ENCODE results near the gene ARMC9. TPM values are rescaled to one million over a fixed set of nuclear protein-coding genes. Genes with fewer than 3 reads are reported as not detected.

ARMC9 gene
- total RNA-seq, 1 donor from 2014 or later: 40.8 TPM

GRCh38 chr2:231161877-231162329 is 36.5 kb upstream of the ARMC9 start:
- Mint-ChIP-seq H3K27me3 (no peaks in the 10 kb centered on the region), H3K36me3 (ENCODE audit: insufficient read depth) (peaks cover 23% of the 10 kb centered on the region), H3K9me3 (ENCODE audit: low read depth) (no peaks in the 10 kb centered on the region), H3K4me3 (ENCODE audit: low read depth) (no peak overlapping the region), H3K4me1 (ENCODE audit: low read depth) (no peaks in the 10 kb centered on the region), H3K27ac (no peak overlapping the region)
- no peak for DNase-seq (ENCODE audit: low spot score, unreplicated experiment)
- TF ChIP-seq CTCF (IDR thresholded peaks at IDR 0.05; ENCODE audit: unreplicated experiment): no peak

GRCh38 chr2:231163011-231163410 is 35.4 kb upstream of the ARMC9 start:
- Mint-ChIP-seq H3K36me3 (ENCODE audit: insufficient read depth) (peaks cover 29% of the 10 kb centered on the region), H3K27me3 (no peaks in the 10 kb centered on the region), H3K9me3 (ENCODE audit: low read depth) (no peaks in the 10 kb centered on the region), H3K4me3 (ENCODE audit: low read depth) (no peak overlapping the region), H3K27ac (no peak overlapping the region), H3K4me1 (ENCODE audit: low read depth) (no peaks in the 10 kb centered on the region)
- no peak for DNase-seq (ENCODE audit: low spot score, unreplicated experiment)
- no peak for TF ChIP-seq CTCF (IDR thresholded peaks at IDR 0.05; ENCODE audit: unreplicated experiment)

- Mint-ChIP-seq H3K4me3 (ENCODE audit: low read depth) (no peak overlapping the region), H3K27ac (no peak overlapping the region), H3K27me3 (no peaks in the 10 kb centered on the region), H3K4me1 (ENCODE audit: low read depth) (no peaks in the 10 kb centered on the region), H3K36me3 (ENCODE audit: insufficient read depth) (peaks cover 30% of the 10 kb centered on the region), H3K9me3 (ENCODE audit: low read depth) (no peaks in the 10 kb centered on the region)
- no peak for DNase-seq (ENCODE audit: low spot score, unreplicated experiment)
- no peak for TF ChIP-seq CTCF (IDR thresholded peaks at IDR 0.05; ENCODE audit: unreplicated experiment)
Observed at GRCh38 chr2:231163414-231164095, 34.9 kb upstream of the ARMC9 start.

DNA sequence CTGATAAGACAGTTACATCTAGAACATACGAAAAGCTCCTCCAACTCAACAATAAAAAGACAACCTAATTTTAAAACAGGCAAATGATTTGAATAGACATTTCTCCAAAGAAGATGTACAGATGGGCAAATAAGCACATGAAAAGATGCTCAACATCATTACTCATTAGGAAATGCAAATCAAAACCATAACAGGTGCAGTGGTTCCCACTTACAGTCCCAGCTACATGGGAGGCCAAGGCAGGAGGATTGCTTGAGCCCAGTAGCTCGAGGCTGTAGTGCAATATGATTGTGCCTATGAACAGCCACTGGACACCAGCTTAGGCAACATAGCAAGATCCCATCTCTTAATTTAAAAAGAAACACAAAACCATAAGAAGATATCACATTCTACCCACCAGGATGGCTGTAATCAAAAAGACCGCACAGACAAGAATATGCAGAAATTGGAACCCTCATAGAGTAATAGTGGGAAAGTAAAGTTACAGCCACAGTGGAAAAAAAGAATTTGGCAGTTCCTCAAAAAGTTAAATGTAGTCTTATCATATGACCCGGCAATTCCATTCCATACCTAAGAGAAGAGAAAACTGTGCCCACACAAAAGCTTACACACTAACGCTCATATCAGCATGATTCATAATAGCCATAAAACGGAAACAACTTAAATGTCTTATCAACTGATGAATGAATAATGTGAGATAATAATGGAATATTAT is 30.5 kb upstream of the ARMC9 start:
- Mint-ChIP-seq H3K4me1 (ENCODE audit: low read depth) (no peaks in the 10 kb centered on the region), H3K27ac (no peak overlapping the region), H3K9me3 (ENCODE audit: low read depth) (no peaks in the 10 kb centered on the region), H3K27me3 (no peaks in the 10 kb centered on the region), H3K4me3 (ENCODE audit: low read depth) (no peak overlapping the region), H3K36me3 (ENCODE audit: insufficient read depth) (peaks cover 39% of the 10 kb centered on the region)
- no peak for TF ChIP-seq CTCF (IDR thresholded peaks at IDR 0.05; ENCODE audit: unreplicated experiment)
- no peak for DNase-seq (ENCODE audit: low spot score, unreplicated experiment)

DNA sequence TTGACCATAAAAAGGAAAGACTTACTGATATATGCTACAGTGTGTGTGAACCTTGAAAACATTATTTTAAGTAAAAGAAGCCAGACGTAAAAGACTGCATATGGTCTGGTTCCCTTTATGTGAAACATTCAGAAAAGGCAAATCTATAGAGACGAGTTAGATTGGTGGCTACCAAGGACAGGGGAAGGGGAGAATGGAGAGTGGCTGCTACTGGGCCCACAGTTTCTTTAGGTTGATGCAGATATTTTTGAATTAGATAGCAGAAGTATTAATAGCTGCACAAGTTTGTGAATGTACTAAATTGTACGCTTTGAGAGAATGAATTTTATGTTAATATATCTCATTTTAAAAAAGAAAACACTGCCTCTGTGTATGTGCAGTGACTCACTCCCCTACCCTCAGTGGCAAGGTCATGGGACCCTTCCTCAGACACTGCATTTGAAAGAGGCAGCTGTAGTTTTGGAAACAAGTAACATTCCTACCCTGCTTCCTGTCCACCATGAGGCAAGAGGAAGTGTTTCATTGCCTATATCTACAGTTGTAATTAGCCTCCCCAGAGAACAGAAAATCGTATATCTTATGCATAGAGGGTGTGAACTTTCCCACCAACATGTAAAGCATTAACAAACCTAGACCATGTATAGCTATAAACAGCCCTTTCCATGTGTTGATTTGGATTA is 29.8 kb upstream of the ARMC9 start:
- H3K36me3 Mint-ChIP-seq (ENCODE audit: insufficient read depth): peaks cover 39% of the 10 kb centered on the region
- H3K27me3 Mint-ChIP-seq: no peaks in the 10 kb centered on the region
- H3K9me3 Mint-ChIP-seq (ENCODE audit: low read depth): no peaks in the 10 kb centered on the region
- H3K4me1 Mint-ChIP-seq (ENCODE audit: low read depth): no peaks in the 10 kb centered on the region
- no peak for DNase-seq (ENCODE audit: low spot score, unreplicated experiment)
- TF ChIP-seq CTCF (IDR thresholded peaks at IDR 0.05; ENCODE audit: unreplicated experiment): no peak
- no peak overlapping the region for H3K27ac Mint-ChIP-seq
- H3K4me3 Mint-ChIP-seq (ENCODE audit: low read depth): no peak overlapping the region
